H9 (cell line): ENCODE data around the gene MOCS1. TPM values are rescaled to one million over a fixed set of nuclear protein-coding genes. Genes with fewer than 3 reads are reported as not detected.

Source experiments
- DNase-seq: peaks from one replicate; pipeline ENCODE4 v3.0.0-alpha.2; 2017
- H2AFZ ChIP-seq: one replicate; pipeline ENCODE4 v1.6.1; 2013; ENCODE audit warnings: mild to moderate bottlenecking, low read length, control low read depth, moderate library complexity
- H2AK5ac ChIP-seq: 2 replicates; pipeline ENCODE4 v1.6.1; 2013; ENCODE audit warnings: low read length, control low read depth, mixed read lengths; ENCODE audit not compliant: insufficient read length
- H2BK120ac ChIP-seq: one replicate; pipeline ENCODE4 v1.6.1; 2013; ENCODE audit warnings: low read depth, mild to moderate bottlenecking, low read length, control low read depth, inconsistent platforms; ENCODE audit not compliant: poor library complexity, severe bottlenecking
- H2BK12ac ChIP-seq: 2 replicates; pipeline ENCODE4 v1.6.1; 2013; ENCODE audit warnings: low read length, control low read depth, mixed read lengths, low read depth; ENCODE audit not compliant: insufficient read length
- H2BK15ac ChIP-seq: 2 replicates; pipeline ENCODE4 v1.6.1; 2013; ENCODE audit warnings: low read depth, low read length, control low read depth
- H2BK20ac ChIP-seq: one replicate; pipeline ENCODE4 v1.6.1; 2013; ENCODE audit warnings: low read depth, mild to moderate bottlenecking, low read length, control low read depth, inconsistent platforms; ENCODE audit not compliant: poor library complexity, severe bottlenecking
- H2BK5ac ChIP-seq: 2 replicates; pipeline ENCODE4 v1.6.1; 2013; ENCODE audit warnings: low read length, control low read depth, mixed read lengths; ENCODE audit not compliant: insufficient read length
- H3K14ac ChIP-seq: 2 replicates; pipeline ENCODE4 v1.6.1; 2013; ENCODE audit warnings: low read length, control low read depth; ENCODE audit not compliant: insufficient read depth
- H3K18ac ChIP-seq: 2 replicates; pipeline ENCODE4 v1.6.1; 2013; ENCODE audit warnings: low read depth, mild to moderate bottlenecking, mixed read lengths, low read length, control low read depth; ENCODE audit not compliant: insufficient read length
- H3K23ac ChIP-seq: 2 replicates; pipeline ENCODE4 v1.6.1; 2013; ENCODE audit warnings: low read length, control low read depth, mixed read lengths, low read depth; ENCODE audit not compliant: insufficient read length
- H3K23me2 ChIP-seq: 2 replicates; pipeline ENCODE4 v1.6.1; 2013; ENCODE audit warnings: low read depth, mild to moderate bottlenecking, mixed read lengths, low read length, control low read depth; ENCODE audit not compliant: insufficient read length, poor library complexity, severe bottlenecking
- H3K27ac ChIP-seq: 2 replicates; pipeline ENCODE4 v1.5.1; 2013; ENCODE audit warnings: low read length, control low read depth, mixed read lengths, low read depth; ENCODE audit not compliant: insufficient read length
- H3K27me3 ChIP-seq: 2 replicates; pipeline ENCODE4 v1.6.1; 2013; ENCODE audit warnings: low read length, control low read depth, inconsistent platforms; ENCODE audit not compliant: insufficient read depth
- H3K4ac ChIP-seq: 2 replicates; pipeline ENCODE4 v1.6.1; 2013; ENCODE audit warnings: low read depth, mild to moderate bottlenecking, control low read depth, inconsistent platforms, low read length, moderate library complexity
- H3K4me1 ChIP-seq: 2 replicates; pipeline ENCODE4 v1.6.1; 2013; ENCODE audit warnings: low read length, control low read depth, inconsistent platforms; ENCODE audit not compliant: insufficient read depth
- H3K4me2 ChIP-seq: 2 replicates; pipeline ENCODE4 v1.6.1; 2013; ENCODE audit warnings: low read length, control low read depth, mixed read lengths; ENCODE audit not compliant: insufficient read length, insufficient read depth
- H3K56ac ChIP-seq: 2 replicates; pipeline ENCODE4 v1.6.1; 2013; ENCODE audit warnings: low read depth, mild to moderate bottlenecking, mixed read lengths, low read length, control low read depth; ENCODE audit not compliant: insufficient read length
- H3K79me1 ChIP-seq: 2 replicates; pipeline ENCODE4 v1.6.1; 2013; ENCODE audit warnings: low read depth, mild to moderate bottlenecking, moderate library complexity, low read length, control low read depth, inconsistent platforms; ENCODE audit not compliant: insufficient read depth, poor library complexity, severe bottlenecking
- H3K79me2 ChIP-seq: 2 replicates; pipeline ENCODE4 v1.6.1; 2013; ENCODE audit warnings: low read length, control low read depth, inconsistent platforms; ENCODE audit not compliant: insufficient read depth
- H3K9ac ChIP-seq: 2 replicates; pipeline ENCODE4 v1.6.1; 2013; ENCODE audit warnings: low read length, control low read depth, mixed read lengths; ENCODE audit not compliant: insufficient read length; ENCODE audit errors: extremely low read depth
- H3K9me3 ChIP-seq: one replicate; pipeline ENCODE4 v1.6.1; 2013; ENCODE audit warnings: low read depth, low read length, inconsistent platforms; ENCODE audit not compliant: control insufficient read depth
- H3T11ph ChIP-seq: one replicate; pipeline ENCODE4 v1.6.1; 2013; ENCODE audit warnings: mild to moderate bottlenecking, low read length, control low read depth, inconsistent platforms
- H4K20me1 ChIP-seq: one replicate; pipeline ENCODE4 v1.6.1; 2013; ENCODE audit not compliant: control insufficient read depth, insufficient read length, insufficient read depth
- H4K5ac ChIP-seq: 2 replicates; pipeline ENCODE4 v1.6.1; 2013; ENCODE audit warnings: low read depth, mild to moderate bottlenecking, mixed read lengths, low read length, control low read depth; ENCODE audit not compliant: insufficient read length
- H4K8ac ChIP-seq: replicated peaks from 2 replicates; pipeline ENCODE4 v1.6.1; 2013; ENCODE audit warnings: low read length, control low read depth, mixed read lengths, low read depth; ENCODE audit not compliant: insufficient read length
- H4K91ac ChIP-seq: 2 replicates; pipeline ENCODE4 v1.6.1; 2013; ENCODE audit warnings: low read depth, mild to moderate bottlenecking, moderate library complexity, mixed read lengths, low read length, control low read depth; ENCODE audit not compliant: insufficient read length
- H3K27ac Mint-ChIP-seq, 3 experiments: 2 replicates in 2 of 3; 3 replicates in 1 of 3; pipeline ENCODE4 v1.8.0; 2020 to 2021; ENCODE audit warnings: mixed read lengths in 3 of 3, mild to moderate bottlenecking in 1 of 3, moderate library complexity in 1 of 3
- H3K27me3 Mint-ChIP-seq: 2 replicates; pipeline ENCODE4 v1.8.0; 2021; ENCODE audit warnings: low read depth, mild to moderate bottlenecking, moderate library complexity, mixed read lengths
- H3K36me3 Mint-ChIP-seq, 3 experiments: 2 replicates in 2 of 3; 3 replicates in 1 of 3; pipeline ENCODE4 v1.8.0; 2020 to 2021; ENCODE audit warnings: low read depth in 3 of 3, mixed read lengths in 3 of 3; ENCODE audit not compliant: insufficient read depth in 1 of 3
- H3K4me1 Mint-ChIP-seq, 2 experiments: 2 replicates each; pipeline ENCODE4 v1.8.0; 2020; ENCODE audit warnings: mixed read lengths in 2 of 2
- H3K4me3 Mint-ChIP-seq, 2 experiments: 2 replicates in 1 of 2; 3 replicates in 1 of 2; pipeline ENCODE4 v1.8.0; 2020 to 2021; ENCODE audit warnings: mild to moderate bottlenecking in 2 of 2, mixed read lengths in 2 of 2, moderate library complexity in 1 of 2
- H3K9me3 Mint-ChIP-seq, 2 experiments: 2 replicates in 1 of 2; 3 replicates in 1 of 2; pipeline ENCODE4 v1.8.0; 2020; ENCODE audit warnings: mild to moderate bottlenecking in 2 of 2, mixed read lengths in 2 of 2, moderate library complexity in 1 of 2
- CTCF ChIP-seq: fragments of 200-600 bp; sonication (generic); conservative IDR thresholded peaks from 3 replicates; pipeline ENCODE4 v1.8.0; 2021; ENCODE audit warnings: antibody characterized with exemption, mild to moderate bottlenecking
- WGBS: extraction: QIAGEN DNeasy Blood & Tissue Kit; methylation state at CpG from one replicate; pipeline ENCODE4 v1.1.7; 2013; ENCODE audit warnings: missing lambda C conversion rate, low lambda C conversion rate, mixed read lengths; ENCODE audit not compliant: insufficient read length; ENCODE audit errors: extremely low coverage; 5-methylcytosine and 5-hydroxymethylcytosine counted together
- total RNA-seq: library from RNA; stranded (reverse); gene quantifications from 2 replicates; pipeline ENCODE4 v1.2.1, GENCODE V29; 2021

The MOCS1 gene
- total RNA-seq, 1 experiment from 2014 or later, result 15.2 TPM

- no peak overlapping the region for H3K9ac ChIP-seq
- no peaks in the 10 kb centered on the region for H3K36me3 Mint-ChIP-seq
- no peak overlapping the region for H3K4me2 ChIP-seq
- no CpG with 5 or more reads among the region's 5 CpGs for WGBS
- H4K8ac ChIP-seq, result no peak overlapping the region
- TF ChIP-seq CTCF, result no peak
- H4K91ac ChIP-seq, result no peak overlapping the region
- H3K56ac ChIP-seq, result no peak overlapping the region
- H2BK20ac ChIP-seq, result no peak overlapping the region
- H3K9me3 Mint-ChIP-seq, result peaks cover 2 to 3% of the 10 kb centered on the region in 2 experiments; a peak in 2 of 5 replicates
- peaks cover 17% of the 10 kb centered on the region; the same call in 1 of the 2 replicates for H3K4me1 ChIP-seq
- H3K4me3 Mint-ChIP-seq, result no peak overlapping the region
- peaks cover 0 to 19% of the 10 kb centered on the region in 2 experiments; a peak in 3 of 4 replicates for H3K4me1 Mint-ChIP-seq
- H3K4ac ChIP-seq, result no peak overlapping the region
- H3K79me2 ChIP-seq, result no peaks in the 10 kb centered on the region
- no peaks in the 10 kb centered on the region for H3K27me3 Mint-ChIP-seq
- H2BK12ac ChIP-seq, result no peak overlapping the region
- H4K20me1 ChIP-seq, result no peaks in the 10 kb centered on the region
- H3T11ph ChIP-seq, result no peak overlapping the region
- H3K23ac ChIP-seq, result no peak overlapping the region
- H2AFZ ChIP-seq, result no peak overlapping the region
- H3K27ac Mint-ChIP-seq, result no peak overlapping the region
- no peak for DNase-seq
- no peaks in the 10 kb centered on the region for H3K79me1 ChIP-seq
- H3K18ac ChIP-seq, result no peak overlapping the region
- no peak overlapping the region for H3K14ac ChIP-seq
- no peak overlapping the region for H4K5ac ChIP-seq
- no peaks in the 10 kb centered on the region for H3K27me3 ChIP-seq
- no peak overlapping the region for H2BK15ac ChIP-seq
- no peak overlapping the region for H3K27ac ChIP-seq
- no peak overlapping the region for H2BK120ac ChIP-seq
- H2BK5ac ChIP-seq, result no peak overlapping the region
- H3K23me2 ChIP-seq, result peaks cover 5% of the 10 kb centered on the region
- H2AK5ac ChIP-seq, result no peak overlapping the region
- no peaks in the 10 kb centered on the region for H3K9me3 ChIP-seq
These were observed 16.9 kb upstream of the MOCS1 start for GRCh38 chr6:39951191-39951590.
